ENCODE measurements around the gene EHBP1.

DNA sequence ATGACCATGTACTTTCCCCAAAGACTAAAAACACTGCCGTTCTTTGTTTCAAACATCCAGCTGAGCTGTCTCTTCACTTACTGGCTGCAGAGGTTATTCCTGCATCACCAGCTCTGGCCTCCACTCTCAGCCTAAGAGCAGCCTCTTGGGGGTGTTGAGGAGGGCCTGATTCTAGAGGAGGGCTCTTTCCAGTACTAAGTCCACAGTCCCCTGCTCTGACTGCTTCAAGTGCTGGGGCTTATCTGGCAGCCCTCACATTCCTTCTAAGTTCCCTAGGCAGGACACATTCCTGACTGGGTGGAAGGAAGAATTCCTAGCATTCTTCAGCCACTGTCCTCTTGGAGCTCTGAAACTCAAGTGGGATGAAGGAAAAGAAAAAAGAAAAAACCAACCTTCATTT lies 32.9 kb upstream of the EHBP1 start:
- no peak for TF ChIP-seq POLR2A (IDR thresholded peaks at IDR 0.05)
- TF ChIP-seq, protein P1, sequence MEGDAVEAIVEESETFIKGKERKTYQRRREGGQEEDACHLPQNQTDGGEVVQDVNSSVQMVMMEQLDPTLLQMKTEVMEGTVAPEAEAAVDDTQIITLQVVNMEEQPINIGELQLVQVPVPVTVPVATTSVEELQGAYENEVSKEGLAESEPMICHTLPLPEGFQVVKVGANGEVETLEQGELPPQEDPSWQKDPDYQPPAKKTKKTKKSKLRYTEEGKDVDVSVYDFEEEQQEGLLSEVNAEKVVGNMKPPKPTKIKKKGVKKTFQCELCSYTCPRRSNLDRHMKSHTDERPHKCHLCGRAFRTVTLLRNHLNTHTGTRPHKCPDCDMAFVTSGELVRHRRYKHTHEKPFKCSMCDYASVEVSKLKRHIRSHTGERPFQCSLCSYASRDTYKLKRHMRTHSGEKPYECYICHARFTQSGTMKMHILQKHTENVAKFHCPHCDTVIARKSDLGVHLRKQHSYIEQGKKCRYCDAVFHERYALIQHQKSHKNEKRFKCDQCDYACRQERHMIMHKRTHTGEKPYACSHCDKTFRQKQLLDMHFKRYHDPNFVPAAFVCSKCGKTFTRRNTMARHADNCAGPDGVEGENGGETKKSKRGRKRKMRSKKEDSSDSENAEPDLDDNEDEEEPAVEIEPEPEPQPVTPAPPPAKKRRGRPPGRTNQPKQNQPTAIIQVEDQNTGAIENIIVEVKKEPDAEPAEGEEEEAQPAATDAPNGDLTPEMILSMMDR (IDR thresholded peaks at IDR 0.05), result no peak
